HG03103 (cell line): ENCODE measurements around the gene EIF5.

Source experiments
- ATAC-seq: cut with Tn5 transposase; IDR thresholded peaks from one replicate; pipeline ENCODE4 v1.9.1; 2021; ENCODE audit warnings: low read depth; ENCODE audit not compliant: unreplicated experiment

EIF5 gene

DNA sequence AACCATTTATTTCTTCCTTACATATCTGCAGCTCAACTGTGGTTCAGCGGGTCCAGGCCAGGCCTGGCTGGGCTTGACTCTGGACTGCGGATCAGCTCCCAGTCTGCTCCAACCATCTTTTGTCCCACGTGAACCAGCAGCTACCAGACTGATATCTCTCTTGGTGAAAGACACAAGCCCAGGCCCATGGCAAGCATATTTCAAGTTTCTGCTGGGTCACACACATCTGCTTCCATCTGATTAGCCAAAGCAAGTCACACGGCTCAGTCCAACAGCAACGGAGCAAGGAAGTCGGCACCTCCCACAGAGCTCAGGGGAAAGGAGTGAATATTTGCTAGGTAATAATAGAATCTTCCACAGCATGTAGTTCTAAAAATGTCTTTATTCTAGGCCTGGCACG, 26.5 kb downstream of the EIF5 start:
- ATAC-seq: no peak

DNA sequence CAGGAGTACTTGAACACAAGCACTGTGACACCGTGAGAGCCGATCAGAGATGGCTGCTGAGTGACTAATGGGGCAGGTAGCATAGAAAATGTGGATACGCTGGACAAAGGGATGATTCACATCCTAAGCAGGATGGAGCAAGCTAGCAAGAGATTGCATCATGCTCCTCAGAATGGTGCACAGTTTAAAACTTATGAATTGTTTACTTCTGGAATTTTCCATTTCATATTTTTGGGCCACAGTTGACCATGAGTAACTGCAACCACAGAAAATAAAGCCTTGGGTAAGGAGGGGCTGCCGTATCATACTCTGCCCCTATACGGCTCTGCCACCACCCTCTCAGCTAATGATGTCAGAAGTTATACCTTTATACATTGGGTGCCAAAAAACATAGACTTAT, 27.8 kb downstream of the EIF5 start:
- ATAC-seq: no peak

DNA sequence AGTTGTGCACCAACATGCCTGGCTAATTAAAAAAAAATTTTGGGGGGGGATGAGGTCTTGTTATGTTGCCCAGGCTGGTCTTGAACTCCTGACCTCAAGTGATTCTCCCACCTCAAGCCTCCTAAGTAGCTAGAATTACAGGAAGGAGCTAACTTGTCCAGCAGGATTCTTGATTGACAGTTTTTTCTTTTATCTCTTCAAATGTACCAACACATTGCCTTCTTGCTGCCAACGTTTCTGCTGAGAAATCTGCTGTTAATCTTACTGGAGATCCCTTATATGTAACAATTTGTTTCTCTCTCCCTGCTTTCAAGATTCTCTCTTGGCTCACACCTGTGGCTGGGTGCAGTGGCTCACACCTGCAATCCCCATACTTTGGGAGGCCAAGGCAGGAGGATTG, 28.7 kb downstream of the EIF5 start:
- no peak for ATAC-seq

DNA sequence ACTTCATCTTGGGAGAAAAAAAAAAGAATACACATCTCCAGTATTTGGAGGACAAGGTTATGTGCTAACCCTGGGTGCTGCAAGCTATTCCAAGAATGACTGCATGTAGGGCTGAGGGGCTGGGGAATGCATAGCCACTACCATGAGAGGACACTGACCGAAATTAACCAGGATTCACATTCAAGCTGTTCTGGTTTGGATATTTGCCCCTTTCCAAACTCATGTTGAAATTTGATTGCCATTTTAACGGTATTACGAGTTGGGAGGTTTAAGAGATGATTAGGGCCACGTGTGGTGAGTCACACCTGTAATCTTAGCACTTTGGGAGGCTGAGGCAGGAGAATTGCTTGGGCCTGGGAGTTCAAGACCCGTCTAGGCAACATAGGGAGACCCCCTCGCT, 32.7 kb downstream of the EIF5 start:
- no peak for ATAC-seq

DNA sequence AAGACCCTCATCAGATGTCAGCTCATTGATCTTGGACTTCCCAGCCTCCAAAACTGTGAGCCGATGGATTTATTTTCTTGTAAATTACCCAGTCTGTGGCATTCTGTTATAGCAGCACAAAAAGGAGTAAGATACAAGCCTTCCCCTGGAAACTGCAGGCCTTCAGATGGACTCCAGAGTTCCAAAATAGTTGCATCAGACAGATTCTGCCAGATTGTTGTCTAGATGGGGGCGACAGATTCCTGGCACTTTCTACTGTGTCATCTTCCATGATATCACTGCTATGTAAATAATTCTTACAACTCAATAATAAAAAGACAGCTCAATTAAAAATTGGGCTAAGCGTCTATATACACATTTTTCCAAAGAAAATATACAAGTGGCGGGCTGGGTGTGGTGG, 34.0 kb downstream of the EIF5 start:
- no peak for ATAC-seq

DNA sequence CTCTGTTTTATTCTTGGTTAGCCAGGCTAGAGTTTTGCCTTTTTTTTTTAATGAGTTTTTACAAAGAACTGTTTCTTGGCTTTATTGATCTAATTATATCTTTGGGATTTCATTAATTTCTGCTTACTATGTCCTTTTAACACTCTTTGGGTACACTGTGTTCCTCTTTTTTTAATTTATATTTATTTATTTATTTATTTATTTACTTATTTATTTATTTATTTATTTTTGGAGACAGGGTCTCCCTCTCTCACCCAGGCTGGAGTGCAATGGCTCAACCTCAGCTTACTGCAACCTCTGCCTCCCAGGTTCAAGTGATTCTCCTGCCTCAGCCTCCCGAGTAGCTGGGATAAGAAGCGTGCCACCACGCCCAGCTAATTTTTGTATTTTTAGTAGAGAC, 36.0 kb downstream of the EIF5 start:
- no peak for ATAC-seq

DNA sequence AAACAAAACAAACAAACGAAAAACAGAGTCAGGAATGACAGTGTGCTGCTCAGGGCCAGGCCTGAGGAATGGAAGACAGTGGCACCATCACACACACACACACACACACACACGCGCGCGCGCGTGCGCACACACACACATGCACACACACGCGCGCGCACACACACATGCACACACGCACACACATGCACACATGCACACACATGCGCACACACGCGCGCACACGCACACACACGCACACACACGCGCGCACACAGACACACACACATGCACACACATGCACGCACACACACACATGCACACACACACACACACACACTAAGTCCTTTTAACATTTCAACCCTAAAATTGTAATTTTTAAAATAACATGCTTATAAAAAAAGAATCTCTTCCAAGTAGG, 38.0 kb downstream of the EIF5 start:
- ATAC-seq: no peak

DNA sequence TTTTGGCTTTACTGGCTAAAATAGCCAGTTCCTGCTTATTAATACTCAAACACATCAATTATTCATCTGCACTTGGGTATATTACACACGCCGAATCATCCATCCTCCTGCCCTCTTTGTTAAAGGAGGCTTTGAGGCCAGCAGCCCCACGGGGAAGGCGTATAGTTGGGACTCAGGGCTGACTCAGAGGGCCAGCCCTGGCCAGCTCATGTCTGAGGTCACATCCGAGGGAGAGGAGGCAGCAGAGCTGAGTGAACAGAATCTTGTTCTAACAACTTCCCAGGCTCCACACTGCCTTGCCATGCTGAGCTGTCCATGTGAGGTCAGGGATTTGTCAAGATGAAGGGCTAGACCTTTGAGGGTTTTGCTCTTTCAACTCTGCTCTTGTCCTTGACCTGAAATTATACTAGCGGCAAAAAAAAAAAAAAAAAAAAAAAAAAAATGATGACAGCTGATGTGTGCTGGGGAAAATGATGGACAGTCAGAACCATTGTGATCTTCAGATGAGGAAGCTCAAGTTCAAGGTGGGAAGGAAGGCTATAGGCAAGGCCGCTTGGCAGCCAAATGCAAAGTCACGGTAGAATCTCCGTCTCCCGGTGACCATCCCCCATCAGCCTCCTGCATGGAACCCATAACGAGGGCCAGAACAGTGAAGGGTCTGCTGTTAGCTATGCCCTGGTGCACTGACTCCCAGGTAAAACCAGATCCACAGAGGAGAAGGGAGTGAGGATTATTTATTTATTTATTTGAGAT, 38.7 kb downstream of the EIF5 start:
- no peak for ATAC-seq

DNA sequence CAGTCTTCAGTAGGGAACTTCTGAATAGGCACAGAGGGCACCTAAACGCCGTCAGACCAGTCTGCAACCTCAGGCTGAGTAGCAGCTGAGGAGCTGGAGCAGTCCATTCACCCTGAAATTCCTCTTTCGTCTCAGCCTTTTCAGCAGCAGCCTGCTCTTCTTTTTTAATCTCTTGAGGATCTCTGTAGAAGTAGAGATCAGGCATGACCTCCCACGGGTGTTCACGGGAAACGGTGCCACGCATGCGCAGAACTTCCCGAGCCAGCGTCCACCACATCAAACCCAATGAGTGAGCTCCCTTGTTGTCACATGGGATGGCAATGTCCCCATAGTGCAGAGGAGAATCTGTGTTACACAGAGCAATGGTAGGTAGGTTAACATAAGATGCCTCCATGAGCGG, 40.1 kb downstream of the EIF5 start:
- ATAC-seq: no peak

DNA sequence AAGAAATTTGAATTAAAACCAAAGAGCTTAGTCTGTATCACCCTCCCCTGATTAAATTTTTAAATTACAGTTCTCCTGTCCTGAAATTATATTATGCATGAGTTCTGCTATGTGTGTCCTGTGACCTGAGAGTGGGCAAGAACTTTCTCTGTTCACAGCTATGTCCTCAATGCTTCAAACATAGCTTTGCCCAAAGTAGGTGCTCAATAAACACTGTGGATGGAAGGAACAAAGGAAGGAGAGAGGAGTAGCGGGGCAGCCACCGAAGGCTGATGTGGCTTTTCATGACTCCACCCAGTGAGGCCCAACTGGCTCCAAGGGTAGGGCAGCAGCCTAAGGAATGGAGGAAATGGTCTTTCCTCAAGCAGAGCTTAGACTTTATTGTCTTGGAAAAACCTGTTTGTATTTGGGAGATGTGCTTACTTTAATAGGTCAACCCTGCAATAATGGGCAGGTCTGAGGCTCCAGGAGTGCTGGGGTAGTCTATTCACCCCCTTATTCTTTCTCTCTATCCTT, 43.5 kb downstream of the EIF5 start:
- ATAC-seq: no peak

DNA sequence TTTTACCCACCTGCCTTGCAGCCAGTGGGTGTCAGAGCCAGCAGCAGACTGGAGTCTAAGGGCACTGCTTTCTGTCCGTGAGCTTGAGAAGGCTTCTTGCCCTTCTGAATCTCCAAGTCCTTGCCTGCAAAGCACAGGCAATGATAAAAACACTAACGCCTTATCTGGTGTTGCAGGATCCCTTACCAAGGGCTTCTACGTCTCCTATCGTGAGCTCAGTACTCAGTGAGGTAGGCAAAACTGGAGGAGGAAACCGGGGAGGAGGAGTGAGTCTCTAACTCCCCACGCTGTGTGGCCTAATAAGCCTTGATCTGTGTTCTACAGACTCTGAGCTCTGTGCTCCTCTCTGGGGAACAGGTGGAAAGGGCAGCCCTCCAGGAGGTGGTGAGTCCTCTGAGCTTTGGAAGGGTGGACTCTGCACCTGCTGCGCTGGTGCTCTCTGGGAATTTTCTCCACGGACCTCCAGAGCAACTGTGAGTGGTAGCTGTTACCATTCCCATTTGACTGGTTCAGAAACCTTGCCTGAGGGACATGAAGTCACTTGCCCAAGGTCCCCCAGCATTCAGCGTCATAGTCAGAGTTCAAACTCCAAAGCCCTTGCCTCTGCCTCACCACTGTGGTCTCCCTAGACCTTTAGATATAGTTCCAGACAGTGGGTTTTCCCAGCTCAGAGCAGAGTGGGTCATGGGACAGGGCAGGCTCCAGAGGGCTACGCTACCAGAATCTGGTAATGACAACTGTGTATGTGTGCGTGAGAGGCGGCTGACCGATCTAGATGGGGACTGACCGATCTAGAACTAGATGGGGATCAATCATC, 44.2 kb downstream of the EIF5 start:
- no peak for ATAC-seq

DNA sequence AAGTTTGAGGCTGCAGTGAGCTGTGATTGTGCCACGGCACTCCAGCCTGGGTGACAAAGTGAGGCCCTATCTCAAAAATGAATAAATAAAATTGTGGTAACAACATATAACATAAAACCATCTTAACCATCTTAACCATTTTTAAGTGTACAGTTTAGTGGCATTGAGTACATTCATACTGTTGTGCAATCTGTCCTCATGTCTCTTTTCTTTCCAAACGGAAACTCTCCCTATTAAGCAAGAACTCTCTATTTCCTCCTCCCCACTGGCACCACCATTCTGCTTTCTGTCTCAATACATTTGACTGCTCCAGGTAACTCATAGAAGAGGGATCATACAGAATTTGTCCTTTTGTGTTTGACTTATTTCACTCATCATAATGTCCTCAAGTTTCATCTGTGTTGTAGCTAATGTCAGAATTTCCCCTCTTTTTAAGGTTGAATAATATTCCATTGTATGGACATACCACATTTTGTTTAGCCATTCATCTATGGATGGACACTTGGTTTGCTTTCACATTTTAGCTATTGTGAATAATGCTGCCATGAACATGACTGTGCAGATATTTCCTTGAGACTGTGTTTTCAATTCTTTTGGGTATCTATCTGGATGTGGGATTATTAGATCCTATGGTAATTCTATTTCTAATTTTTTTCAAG, 46.8 kb downstream of the EIF5 start:
- ATAC-seq: no peak

DNA sequence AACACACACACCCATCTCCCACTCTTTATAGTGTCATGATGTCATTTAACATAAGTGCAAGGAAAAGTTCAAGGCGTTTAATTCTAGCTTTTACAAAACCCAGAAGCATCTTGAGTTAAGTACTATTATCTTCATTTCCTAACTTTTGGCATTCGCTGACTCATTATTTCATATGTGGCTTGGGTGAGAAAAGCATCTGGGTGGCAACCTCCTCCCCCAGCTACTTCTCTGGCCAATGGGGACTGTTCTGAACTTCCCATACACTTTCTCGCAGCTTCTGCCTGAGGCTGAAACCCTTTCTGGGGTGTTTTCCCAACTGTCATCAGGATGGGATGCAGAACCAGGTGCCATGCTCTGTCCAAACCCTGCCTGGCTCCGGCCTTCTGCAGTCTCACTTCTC, 48.3 kb downstream of the EIF5 start:
- no peak for ATAC-seq

DNA sequence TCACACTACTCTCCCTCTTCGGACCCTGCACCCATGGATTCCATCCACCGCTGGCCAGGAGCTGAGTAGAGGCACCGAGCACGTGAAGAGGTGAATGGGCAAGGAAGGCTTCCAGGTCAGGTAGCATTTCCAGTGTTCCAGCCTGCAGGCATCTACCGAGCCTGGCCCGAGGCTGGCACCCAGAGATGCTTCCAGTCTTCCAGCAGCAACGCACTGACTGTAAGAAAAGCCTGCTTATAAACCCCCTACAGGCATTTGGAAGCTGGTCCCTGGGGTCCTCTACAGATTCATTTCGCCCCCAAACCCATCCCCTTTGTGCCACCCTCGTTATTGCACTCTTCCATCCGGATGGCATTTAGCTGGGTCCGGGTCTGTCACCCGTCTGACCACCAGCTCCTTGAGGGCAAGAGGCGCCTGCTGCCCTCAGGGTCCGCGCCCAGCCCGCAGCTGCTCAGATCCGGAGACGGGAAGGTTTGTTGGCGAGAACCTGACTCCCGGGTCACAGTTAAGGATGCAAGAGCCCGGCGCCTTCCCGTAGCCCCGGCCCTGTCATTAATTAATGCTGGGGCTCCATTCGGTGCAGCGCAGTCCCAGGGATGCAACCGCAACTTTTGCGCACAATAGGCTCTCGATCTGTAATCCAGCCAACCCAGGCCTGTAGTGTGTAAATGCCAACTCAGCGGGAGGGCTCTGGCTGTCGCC, 50.6 kb downstream of the EIF5 start:
- ATAC-seq: peak; percentile 6

DNA sequence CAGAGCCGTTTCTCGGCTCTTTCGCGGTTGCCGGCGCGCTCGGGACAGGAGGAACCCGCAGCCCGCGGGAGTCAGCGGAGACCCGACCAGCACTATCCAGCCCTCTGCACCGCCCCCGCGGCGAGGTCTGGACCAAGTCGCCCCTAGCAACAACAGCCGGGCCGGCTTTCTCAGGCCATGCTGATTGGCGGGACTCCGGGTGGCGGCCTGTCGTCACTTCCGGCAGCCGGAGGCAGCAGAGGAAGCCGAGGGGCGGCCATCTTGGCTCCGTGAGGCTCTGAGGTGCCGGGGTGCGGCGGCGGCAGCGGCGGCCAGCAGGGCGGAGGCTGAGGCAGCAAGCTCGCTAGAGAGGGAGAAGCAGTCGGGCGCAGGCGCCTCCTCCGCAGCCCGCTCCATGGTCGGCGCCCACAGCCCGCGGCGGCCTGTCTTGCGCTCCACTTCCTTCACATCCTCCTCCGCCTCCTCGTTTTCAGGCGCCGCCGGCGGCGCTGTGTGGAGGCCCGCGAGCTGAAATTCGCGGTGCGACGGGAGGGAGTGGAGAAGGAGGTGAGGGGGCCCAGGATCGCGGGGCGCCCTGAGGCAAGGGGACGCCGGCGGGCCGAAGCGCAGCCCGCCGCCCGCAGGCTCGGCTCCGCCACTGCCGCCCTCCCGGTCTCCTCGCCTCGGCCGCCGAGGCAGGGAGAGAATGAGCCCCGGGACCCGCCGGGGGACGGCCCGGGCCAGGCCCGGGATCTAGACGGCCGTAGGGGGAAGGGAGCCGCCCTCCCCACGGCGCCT, 51.3 kb downstream of the EIF5 start, which contains the start of gene MARK3:
Gene MARK3 (plus strand): TSS at position 264 of the 777 bp plus-strand sequence. CDS start 615 bp downstream, outside the sequence.
- peak; percentile 91 for ATAC-seq

DNA sequence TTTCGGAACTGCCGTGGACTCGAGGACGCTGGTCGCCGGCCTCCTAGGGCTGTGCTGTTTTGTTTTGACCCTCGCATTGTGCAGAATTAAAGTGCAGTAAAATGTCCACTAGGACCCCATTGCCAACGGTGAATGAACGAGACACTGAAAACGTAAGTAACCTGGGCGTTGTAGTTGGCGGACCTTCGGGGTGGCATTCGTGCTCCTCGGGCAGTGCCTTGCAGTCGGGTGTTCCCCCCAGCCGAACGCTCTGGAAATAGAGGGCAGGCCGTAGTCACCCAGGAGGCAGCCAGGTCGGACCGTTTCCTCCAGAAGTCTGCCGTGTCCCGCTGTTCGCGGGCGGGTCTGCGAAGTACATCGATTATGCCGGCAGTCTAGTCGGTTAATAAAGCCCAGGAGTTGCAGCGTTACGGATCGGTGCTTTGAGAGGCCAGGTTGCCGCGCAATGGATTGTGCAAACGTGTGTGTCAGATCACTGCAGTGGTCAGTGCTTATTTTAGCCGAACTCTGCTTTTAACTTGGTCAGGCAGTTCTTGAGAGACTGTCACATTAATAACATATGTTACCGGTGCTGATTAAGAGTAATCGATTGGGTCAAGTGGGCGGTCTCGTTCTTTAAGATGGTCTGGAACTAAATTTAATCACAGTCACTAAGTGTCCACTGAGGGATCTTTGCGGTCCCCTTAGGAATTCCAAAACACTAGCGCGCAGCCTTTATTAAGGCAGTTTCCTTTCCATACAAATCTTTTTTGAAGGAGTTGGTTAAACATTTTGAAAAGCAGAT, 52.1 kb downstream of the EIF5 start:
- ATAC-seq: no peak

DNA sequence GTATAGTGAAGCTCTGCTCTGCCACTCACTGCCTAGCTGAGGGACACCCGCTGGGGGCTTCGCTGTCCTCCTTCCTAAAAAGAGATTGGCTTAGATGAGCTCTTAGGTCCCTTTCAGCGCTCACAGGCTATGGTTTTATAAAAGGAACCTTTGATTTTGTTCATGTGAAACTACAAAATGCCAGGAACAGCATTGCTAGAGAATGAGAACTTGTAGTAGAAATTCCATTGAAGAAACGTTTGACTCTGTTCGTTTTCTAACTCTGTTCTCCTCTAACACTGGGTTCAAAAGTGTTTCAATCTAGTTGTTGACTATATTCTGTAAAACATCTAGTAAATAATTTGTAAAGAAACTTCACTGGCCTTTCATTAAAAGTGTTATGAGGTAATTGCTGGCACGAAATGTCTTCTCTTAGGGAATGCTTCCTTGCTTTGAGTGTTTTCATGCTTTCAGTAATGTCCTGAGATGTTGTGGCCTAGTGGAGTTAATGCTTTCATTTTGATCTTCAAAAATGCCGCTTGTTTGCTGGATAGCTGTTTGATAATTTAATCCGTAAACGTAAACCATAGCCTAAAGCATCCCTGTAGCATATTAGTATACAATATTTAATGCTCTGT, 52.8 kb downstream of the EIF5 start:
- no peak for ATAC-seq

DNA sequence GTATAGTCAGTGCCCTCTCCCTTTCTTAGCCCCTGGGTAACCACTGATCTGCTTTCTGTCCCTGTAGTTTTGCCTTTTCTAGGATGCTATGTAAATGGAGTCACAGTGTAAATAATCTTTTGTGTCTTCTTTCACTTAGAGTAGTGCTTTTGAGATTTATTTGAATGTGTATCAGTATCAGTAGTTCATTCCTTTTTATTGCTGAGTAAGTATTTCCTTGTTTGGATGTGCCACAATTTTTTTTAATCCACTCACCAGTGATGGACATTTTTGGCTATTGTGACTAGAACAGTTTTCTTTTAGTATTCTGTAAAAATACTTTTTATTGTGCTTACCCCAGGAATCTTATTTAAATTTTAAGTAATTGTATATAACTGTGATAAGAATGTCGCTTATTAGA, 54.6 kb downstream of the EIF5 start:
- no peak for ATAC-seq

DNA sequence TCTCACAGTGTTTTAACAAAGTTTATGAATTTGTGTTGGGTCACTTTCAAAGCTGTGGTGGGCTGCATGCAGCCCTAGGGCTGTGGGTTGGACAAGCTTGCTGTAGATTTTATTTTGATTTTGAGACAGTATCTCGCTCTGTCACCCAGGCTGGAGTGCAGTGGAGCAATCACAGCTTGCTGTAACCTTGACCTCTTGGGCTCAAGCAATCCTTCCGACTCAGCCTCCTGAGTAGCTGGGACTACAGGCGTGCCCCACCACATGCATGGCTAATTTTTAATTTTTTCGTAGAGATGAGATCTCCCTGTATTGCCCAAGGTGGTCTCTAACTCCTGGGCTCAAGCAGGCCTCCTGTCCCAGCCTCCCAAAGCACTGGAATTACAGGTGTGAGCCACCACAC, 56.6 kb downstream of the EIF5 start:
- no peak for ATAC-seq
